Smooth muscle cell of the coronary artery (primary cell): Measurements from ENCODE around the gene GPBP1L1. TPM values are rescaled to one million over a fixed set of nuclear protein-coding genes. Genes with fewer than 3 reads are reported as not detected.

ENCODE experiments used
- total RNA-seq: library from RNA; depleted of rRNA; stranded (reverse); fragments of >200 nt; gene quantifications from 2 replicates; pipeline ENCODE4 v1.2.3, GENCODE V29; 2014; ENCODE audit warnings: low replicate concordance

Gene GPBP1L1
- 50.2 and 50.4 TPM in 2 replicates for total RNA-seq

GRCh38 chr1:45686288-45687013 is at the start of gene GPBP1L1:
TSS of gene GPBP1L1 (minus strand) at chr1:45686533. CDS start at chr1:45659087, 27,446 bp downstream.

GRCh38 chr1:45687754-45688740 is 1.7 kb upstream of the GPBP1L1 start, which contains the start of gene TMEM69:
TSS of gene TMEM69 (plus strand) at chr1:45688181. CDS start at chr1:45691069, 2,888 bp downstream.

GRCh38 chr1:45623972-45624371 is 62.4 kb downstream of the GPBP1L1 start, which contains the start of gene CCDC17:
TSS of gene CCDC17 (minus strand) at chr1:45624054. CDS start at chr1:45623909, 145 bp downstream.

DNA sequence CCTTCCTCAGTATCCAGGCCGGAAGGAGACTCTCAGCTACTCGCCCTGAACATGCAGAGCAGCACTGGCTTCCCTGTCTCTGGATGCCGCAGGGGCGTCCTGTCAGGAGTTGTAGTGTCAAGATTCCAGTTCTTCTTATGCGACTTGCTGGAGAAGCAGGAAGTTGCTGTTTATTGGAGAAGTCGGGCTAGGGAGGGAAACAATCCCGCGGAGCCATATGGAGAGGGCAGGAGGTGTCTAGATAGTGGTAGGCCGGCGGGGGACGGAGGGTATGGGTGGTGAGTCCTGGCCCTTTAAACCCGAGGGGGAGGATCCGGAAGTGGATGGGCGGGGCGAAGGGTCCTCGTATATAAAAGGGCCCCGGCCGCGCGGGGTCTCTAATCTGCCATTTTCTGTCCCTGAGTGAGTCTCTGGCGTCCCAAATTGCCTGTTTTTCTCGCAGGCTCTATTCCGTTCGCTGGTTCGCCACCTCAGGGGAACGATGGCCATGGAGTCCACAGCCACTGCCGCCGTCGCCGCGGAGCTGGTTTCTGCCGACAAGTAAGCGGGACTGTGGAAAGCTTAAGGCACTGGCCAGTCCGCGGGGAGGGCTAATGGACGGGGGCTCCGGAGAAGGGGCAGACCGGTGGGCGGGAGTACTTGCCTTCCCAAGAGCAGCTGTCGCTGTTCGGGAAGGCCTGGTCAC is 102.5 kb downstream of the GPBP1L1 start, which contains the start of gene NASP:
TSS of gene NASP (plus strand) at position 376 of the 685 bp plus-strand sequence. CDS start at position 482, 106 bp downstream.

Other genes with a start within 250 kb of the GPBP1L1 start
- 1.4 and 2.6 TPM in 2 replicates for gene TESK2, start 195.4 kb downstream of the GPBP1L1 start, total RNA-seq
- 0.60 and 0.70 TPM in 2 replicates for gene CCDC163, start 186.5 kb downstream of the GPBP1L1 start, total RNA-seq
- 1.3 and 1.7 TPM in 2 replicates for gene MMACHC, start 186.2 kb downstream of the GPBP1L1 start, total RNA-seq
- 317 and 521 TPM in 2 replicates for gene PRDX1, start 164.6 kb downstream of the GPBP1L1 start, total RNA-seq
- gene AKR1A1, start 135.7 kb downstream of the GPBP1L1 start, total RNA-seq = 207 and 237 TPM in 2 replicates
- gene NASP, start 102.5 kb downstream of the GPBP1L1 start, total RNA-seq = 33.9 and 34.9 TPM in 2 replicates
- 0.35 and 0.45 TPM in 2 replicates for gene CCDC17, start 62.5 kb downstream of the GPBP1L1 start, total RNA-seq
- gene TMEM69, start 1.6 kb upstream of the GPBP1L1 start, total RNA-seq = 3.4 and 7.0 TPM in 2 replicates
- 8.3 and 11.1 TPM in 2 replicates for gene IPP, start 64.1 kb upstream of the GPBP1L1 start, total RNA-seq
- 11.4 and 14.0 TPM in 2 replicates for gene MAST2, start 117.1 kb upstream of the GPBP1L1 start, total RNA-seq